HEK293T (cell line): Measurements from ENCODE around the gene PRDM15.

Experiments
- ELF4 ChIP-seq: fragments of 450-650 bp; IDR thresholded peaks from 2 replicates; pipeline ENCODE4 v1.6.1; 2017; ENCODE audit warnings: antibody characterized with exemption
- FOXK2 ChIP-seq: fragments of 450-650 bp; IDR thresholded peaks from 2 replicates; pipeline ENCODE4 v1.6.1; 2016; ENCODE audit warnings: mild to moderate bottlenecking
- FOXM1 ChIP-seq: fragments of 450-650 bp; IDR thresholded peaks from 2 replicates; pipeline ENCODE4 v1.6.1; 2017; ENCODE audit warnings: mild to moderate bottlenecking, borderline replicate concordance
- HDGF ChIP-seq: fragments of 450-650 bp; IDR thresholded peaks from 2 replicates; pipeline ENCODE4 v1.6.1; 2017; ENCODE audit warnings: antibody characterized with exemption, borderline replicate concordance
- L3MBTL2 ChIP-seq: fragments of 450-650 bp; conservative IDR thresholded peaks from 2 replicates; pipeline ENCODE4 v1.6.1; 2016; ENCODE audit warnings: mild to moderate bottlenecking
- SP1 ChIP-seq: fragments of 450-650 bp; IDR thresholded peaks from 2 replicates; pipeline ENCODE4 v1.6.1; 2017

DNA sequence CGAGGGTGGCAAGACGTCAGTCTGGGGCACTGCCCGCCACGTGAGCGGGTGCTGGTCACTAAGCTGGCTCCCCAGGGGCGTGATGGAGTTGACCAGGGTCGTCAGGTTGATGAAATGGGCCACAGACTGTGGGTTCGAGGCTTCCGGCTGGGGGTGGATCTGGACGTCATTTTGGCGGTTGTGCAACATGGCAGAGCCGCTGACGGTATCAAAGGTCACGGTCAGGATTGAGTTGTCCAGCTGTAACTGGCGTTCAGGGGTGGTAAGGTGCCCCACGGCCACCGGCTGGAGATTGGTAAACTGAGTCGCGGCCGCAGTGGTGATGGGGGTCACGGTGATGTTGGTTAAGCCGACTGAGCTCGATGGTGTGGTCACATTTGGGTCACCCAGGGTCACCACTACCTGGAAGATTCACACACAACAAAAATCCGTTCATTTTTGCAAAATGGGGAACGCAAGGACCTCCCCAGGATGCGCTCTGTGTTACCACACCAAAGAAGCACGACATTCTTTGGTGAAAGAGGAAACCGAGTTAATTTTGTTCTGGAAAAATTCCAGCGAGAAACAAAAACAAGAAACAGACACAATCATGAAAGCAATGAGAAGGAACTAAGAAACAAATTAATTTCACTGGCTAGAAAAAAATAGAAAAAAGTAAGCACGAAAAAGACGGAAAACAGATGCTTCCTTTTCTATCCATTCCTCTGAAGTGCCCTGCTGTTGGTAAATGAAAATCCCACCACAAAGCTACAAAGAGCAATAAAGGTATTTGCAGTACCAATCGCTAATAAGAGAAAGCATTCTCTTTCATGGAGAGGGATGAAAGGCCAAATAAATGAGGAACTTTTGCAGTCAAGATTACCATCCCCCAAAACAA is 77.6 kb downstream of the PRDM15 start:
- TF ChIP-seq SP1 (no peak), HDGF (no peak), FOXK2 (no peak), L3MBTL2 (no peak), FOXM1 (no peak), ELF4 (no peak)
